ENCODE data around the gene ALAS1.

Gene ALAS1

GRCh38 chr3:52204337-52205073, 6.5 kb downstream of the ALAS1 start:
- TF ChIP-seq CTCF (IDR thresholded peaks at IDR 0.05; ENCODE audit: low read depth, low read length), result no peak
- peak in 1 of 2 donors; percentile 26 for DNase-seq (ENCODE audit: low read depth in 2 of 2)
- H3K4me3 ChIP-seq (replicated peaks in 1 of 2; ENCODE audit: low read depth in 2 of 2, low read length in 2 of 2), result no peak overlapping the region

DNA sequence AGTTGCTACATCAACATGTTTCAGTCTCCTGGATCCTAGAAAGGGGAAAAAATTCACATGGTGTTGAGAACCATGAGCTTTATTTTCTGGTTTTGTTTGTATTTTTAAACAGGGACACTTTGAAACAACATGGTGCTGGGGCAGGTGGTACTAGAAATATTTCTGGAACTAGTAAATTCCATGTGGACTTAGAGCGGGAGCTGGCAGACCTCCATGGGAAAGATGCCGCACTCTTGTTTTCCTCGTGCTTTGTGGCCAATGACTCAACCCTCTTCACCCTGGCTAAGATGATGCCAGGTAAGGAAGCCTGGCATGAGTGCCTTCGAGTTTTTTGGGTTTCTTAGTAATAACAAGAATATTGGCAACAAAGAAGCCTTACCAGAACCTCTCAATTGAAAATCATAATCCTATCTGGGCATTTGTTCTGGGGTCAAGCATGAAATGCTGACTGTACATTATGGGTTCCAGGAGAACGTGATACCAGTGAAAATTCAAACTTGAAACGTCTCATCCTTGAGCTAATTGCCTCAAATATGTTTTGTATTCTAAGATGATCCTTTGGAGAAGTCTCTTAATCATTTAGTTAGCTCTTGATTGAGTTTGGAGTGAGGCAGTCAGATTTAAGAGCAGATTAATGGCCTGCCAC, 7.9 kb downstream of the ALAS1 start:
- DNase-seq (ENCODE audit: low read depth in 2 of 2), result no peak
- no peak overlapping the region for H3K4me3 ChIP-seq (replicated peaks in 1 of 2; ENCODE audit: low read depth in 2 of 2, low read length in 2 of 2)
- TF ChIP-seq CTCF (IDR thresholded peaks at IDR 0.05; ENCODE audit: low read depth, low read length), result no peak

DNA sequence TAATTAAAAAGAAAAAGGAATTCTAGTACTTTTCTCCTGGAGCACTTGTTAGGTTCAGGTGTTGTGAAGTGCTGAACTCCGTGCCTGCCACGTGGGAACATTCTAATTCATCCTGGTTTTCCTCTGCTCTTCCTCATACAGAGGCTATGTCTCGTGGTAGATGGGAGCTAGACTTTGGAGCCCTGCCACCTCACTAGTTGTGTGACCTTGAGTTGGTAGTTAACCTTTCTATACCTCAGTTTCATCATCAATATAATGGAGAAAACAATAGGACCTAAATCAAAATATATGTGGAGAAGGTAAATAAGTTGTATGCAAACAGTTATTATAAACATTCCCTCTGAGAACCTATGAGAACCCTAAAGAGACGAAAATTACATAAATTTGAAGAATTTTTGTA, 10.6 kb downstream of the ALAS1 start:
- TF ChIP-seq CTCF (IDR thresholded peaks at IDR 0.05; ENCODE audit: low read depth, low read length), result no peak
- no peak overlapping the region for H3K4me3 ChIP-seq (replicated peaks in 1 of 2; ENCODE audit: low read depth in 2 of 2, low read length in 2 of 2)
- no peak for DNase-seq (ENCODE audit: low read depth in 2 of 2)

DNA sequence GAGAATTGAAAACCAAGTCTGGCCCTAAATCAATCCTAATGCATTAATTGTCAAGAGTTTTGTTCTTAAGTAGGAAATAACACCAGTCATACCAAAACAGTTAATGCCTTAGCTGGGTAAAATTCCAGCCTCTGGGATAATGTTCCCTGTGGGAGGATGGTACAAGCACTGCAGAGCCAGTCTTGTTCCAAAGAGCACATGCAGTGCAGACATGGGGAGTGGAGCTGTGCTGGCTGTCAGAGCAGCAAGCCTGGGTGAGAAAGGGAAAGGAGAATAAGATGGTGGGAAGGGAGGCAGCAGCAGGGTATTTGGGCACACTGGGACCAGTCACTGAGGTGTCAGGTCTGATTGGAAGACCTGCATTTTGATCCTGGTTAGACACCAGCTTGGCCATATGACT, 12.1 kb downstream of the ALAS1 start:
- no peak for TF ChIP-seq CTCF (IDR thresholded peaks at IDR 0.05; ENCODE audit: low read depth, low read length)
- no peak overlapping the region for H3K4me3 ChIP-seq (replicated peaks in 1 of 2; ENCODE audit: low read depth in 2 of 2, low read length in 2 of 2)
- no peak for DNase-seq (ENCODE audit: low read depth in 2 of 2)

GRCh38 chr3:52210550-52211046, 12.6 kb downstream of the ALAS1 start:
- no peak for TF ChIP-seq CTCF (IDR thresholded peaks at IDR 0.05; ENCODE audit: low read depth, low read length)
- H3K4me3 ChIP-seq (replicated peaks in 1 of 2; ENCODE audit: low read depth in 2 of 2, low read length in 2 of 2), result no peak overlapping the region
- peak; percentile 68 to 72 for DNase-seq (ENCODE audit: low read depth in 2 of 2)

DNA sequence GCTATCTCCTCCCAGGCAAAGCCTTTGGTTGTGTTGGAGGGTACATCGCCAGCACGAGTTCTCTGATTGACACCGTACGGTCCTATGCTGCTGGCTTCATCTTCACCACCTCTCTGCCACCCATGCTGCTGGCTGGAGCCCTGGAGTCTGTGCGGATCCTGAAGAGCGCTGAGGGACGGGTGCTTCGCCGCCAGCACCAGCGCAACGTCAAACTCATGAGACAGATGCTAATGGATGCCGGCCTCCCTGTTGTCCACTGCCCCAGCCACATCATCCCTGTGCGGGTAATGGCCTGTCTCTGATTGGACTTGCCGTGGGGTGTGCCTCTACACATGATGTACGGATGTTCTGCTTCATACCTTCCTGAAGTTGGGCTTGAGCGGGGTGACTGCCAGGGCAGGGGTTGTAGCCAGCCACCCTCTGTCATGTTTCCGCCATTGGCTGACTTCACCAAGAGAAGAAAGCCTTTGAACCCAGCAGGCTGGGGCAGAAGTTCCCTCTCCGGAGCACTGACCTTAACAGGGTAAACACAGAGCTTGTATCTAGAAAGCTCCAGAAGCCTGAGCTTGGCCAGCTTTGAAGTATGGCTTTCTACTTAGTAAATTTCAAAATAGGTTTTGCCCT, 13.4 kb downstream of the ALAS1 start:
- TF ChIP-seq CTCF (IDR thresholded peaks at IDR 0.05; ENCODE audit: low read depth, low read length), result no peak
- no peak for DNase-seq (ENCODE audit: low read depth in 2 of 2)
- no peak overlapping the region for H3K4me3 ChIP-seq (replicated peaks in 1 of 2; ENCODE audit: low read depth in 2 of 2, low read length in 2 of 2)

Data from cardiac fibroblast (primary cell).